Activated naive CD4-positive, alpha-beta T cell treated with anti-CD3 and anti-CD28 coated beads, Interleukin-2, amount 10 ng/mL, durations not matched to agents 7 days and 5 days (primary cell): ENCODE data around the gene PGA5.
A peak's percentile ranks its signal among the peaks of the same experiment; 100 is the strongest.

Experiments used
- CTCF ChIA-PET: fragments of 350-600 bp; sonication (Branson Sonifier 250); formaldehyde crosslinking; loops from one replicate; lab custom pipeline; 2021; ENCODE audit warnings: antibody characterized with exemption; lab: Charles Lee
- DNase-seq: peaks from one replicate; pipeline ENCODE4 v3.0.0-alpha.2; 2020
- H3K27ac Mint-ChIP-seq: one replicate; pipeline ENCODE4 v1.8.0; 2021; ENCODE audit warnings: mild to moderate bottlenecking, moderate library complexity, mixed read lengths
- H3K27me3 Mint-ChIP-seq: one replicate; pipeline ENCODE4 v1.8.0; 2021; ENCODE audit warnings: mild to moderate bottlenecking, mixed read lengths
- H3K36me3 Mint-ChIP-seq: one replicate; pipeline ENCODE4 v1.8.0; 2021; ENCODE audit warnings: mixed read lengths
- H3K4me1 Mint-ChIP-seq: one replicate; pipeline ENCODE4 v1.8.0; 2021; ENCODE audit warnings: mixed read lengths
- H3K4me3 Mint-ChIP-seq: one replicate; pipeline ENCODE4 v1.8.0; 2021; ENCODE audit warnings: mild to moderate bottlenecking, moderate library complexity, mixed read lengths
- H3K9me3 Mint-ChIP-seq: one replicate; pipeline ENCODE4 v1.8.0; 2021; ENCODE audit warnings: mixed read lengths

The PGA5 gene

GRCh38 chr11:61283613-61284012, 42.6 kb downstream of the PGA5 start:
- H3K9me3 Mint-ChIP-seq: no peaks in the 10 kb centered on the region
- no peak for DNase-seq
- H3K27me3 Mint-ChIP-seq: peaks cover 3% of the 10 kb centered on the region
- CTCF ChIA-PET: no interaction called here
- H3K4me3 Mint-ChIP-seq: no peak overlapping the region
- H3K36me3 Mint-ChIP-seq: no peaks in the 10 kb centered on the region
- no peak overlapping the region for H3K27ac Mint-ChIP-seq
- no peaks in the 10 kb centered on the region for H3K4me1 Mint-ChIP-seq

GRCh38 chr11:61287338-61287977, 46.5 kb downstream of the PGA5 start:
- Mint-ChIP-seq H3K9me3 (no peaks in the 10 kb centered on the region), H3K4me3 (no peak overlapping the region), H3K36me3 (no peaks in the 10 kb centered on the region), H3K4me1 (no peaks in the 10 kb centered on the region), H3K27me3 (peaks cover 16% of the 10 kb centered on the region), H3K27ac (no peak overlapping the region)
- CTCF ChIA-PET: interaction anchor here (1.2 kb wide), 1 partner anchor 98 kb away, joined by 4 read pairs; no protein-coding TSS in a partner anchor
- no peak for DNase-seq

- DNase-seq: no peak
- H3K9me3 Mint-ChIP-seq: no peaks in the 10 kb centered on the region
- CTCF ChIA-PET: interaction anchor here (1.0 kb wide), 1 partner anchor 45 kb away, joined by 4 read pairs; no protein-coding TSS in a partner anchor
- H3K27me3 Mint-ChIP-seq: peaks cover 43% of the 10 kb centered on the region
- H3K36me3 Mint-ChIP-seq: no peaks in the 10 kb centered on the region
- no peak overlapping the region for H3K27ac Mint-ChIP-seq
- no peak overlapping the region for H3K4me3 Mint-ChIP-seq
- peaks cover 12% of the 10 kb centered on the region for H3K4me1 Mint-ChIP-seq
Observed at GRCh38 chr11:61290905-61291690, 50.1 kb downstream of the PGA5 start.

GRCh38 chr11:61292356-61292755, 51.4 kb downstream of the PGA5 start:
- CTCF ChIA-PET: interaction anchor here (1.3 to 3.8 kb wide), 2 partner anchors 35 to 38 kb away, joined by 4 to 21 read pairs; no protein-coding TSS in a partner anchor
- Mint-ChIP-seq H3K4me1 (peaks cover 19% of the 10 kb centered on the region), H3K27ac (no peak overlapping the region), H3K4me3 (no peak overlapping the region), H3K36me3 (peaks cover 5% of the 10 kb centered on the region), H3K27me3 (peaks cover 43% of the 10 kb centered on the region), H3K9me3 (no peaks in the 10 kb centered on the region)
- DNase-seq: no peak

GRCh38 chr11:61293867-61294716, 53.1 kb downstream of the PGA5 start:
- Mint-ChIP-seq H3K36me3 (peaks cover 19% of the 10 kb centered on the region), H3K9me3 (no peaks in the 10 kb centered on the region), H3K27me3 (peaks cover 43% of the 10 kb centered on the region), H3K27ac (no peak overlapping the region), H3K4me1 (peaks cover 36% of the 10 kb centered on the region), H3K4me3 (peak overlapping the region; percentile 77)
- peak; percentile 45 for DNase-seq
- CTCF ChIA-PET: interaction anchor here (1.0 to 3.8 kb wide), 9 partner anchors 11 to 92 kb away, joined by 3 to 21 read pairs (median 4); no protein-coding TSS in a partner anchor

GRCh38 chr11:61294717-61295595, 54.0 kb downstream of the PGA5 start, which contains the start of gene VWCE:
Gene VWCE (minus strand): TSS chr11:61295316. CDS start chr11:61295037, 279 bp downstream.
- H3K36me3 Mint-ChIP-seq: peaks cover 26% of the 10 kb centered on the region
- peak within 1 kb of the TSS; percentile 77 for H3K4me3 Mint-ChIP-seq
- peaks cover 37% of the 10 kb centered on the region for H3K4me1 Mint-ChIP-seq
- CTCF ChIA-PET: interaction anchor here (1.0 to 3.8 kb wide), 7 partner anchors 14 to 91 kb away, joined by 3 to 21 read pairs (median 8); no protein-coding TSS in a partner anchor
- no peak within 1 kb of the TSS for H3K27ac Mint-ChIP-seq
- H3K27me3 Mint-ChIP-seq: peaks cover 43% of the 10 kb centered on the region
- peak; percentile 81 for DNase-seq
- H3K9me3 Mint-ChIP-seq: no peaks in the 10 kb centered on the region

GRCh38 chr11:61295596-61295926, 54.6 kb downstream of the PGA5 start:
- H3K9me3 Mint-ChIP-seq: no peaks in the 10 kb centered on the region
- no peak overlapping the region for H3K27ac Mint-ChIP-seq
- H3K4me3 Mint-ChIP-seq: peak overlapping the region; percentile 55
- CTCF ChIA-PET: interaction anchor here (1.1 to 3.8 kb wide), 4 partner anchors 13 to 66 kb away, joined by 3 to 21 read pairs (median 6); partner anchors contain the start of genes CYB561A3 and TMEM138
- no peak for DNase-seq
- peaks cover 30% of the 10 kb centered on the region for H3K36me3 Mint-ChIP-seq
- peaks cover 40% of the 10 kb centered on the region for H3K4me1 Mint-ChIP-seq
- peaks cover 43% of the 10 kb centered on the region for H3K27me3 Mint-ChIP-seq

GRCh38 chr11:61297341-61297740, 56.4 kb downstream of the PGA5 start:
- Mint-ChIP-seq H3K4me1 (peaks cover 40% of the 10 kb centered on the region), H3K27me3 (peaks cover 32% of the 10 kb centered on the region), H3K36me3 (peaks cover 47% of the 10 kb centered on the region), H3K9me3 (no peaks in the 10 kb centered on the region), H3K4me3 (no peak overlapping the region), H3K27ac (peak overlapping the region; percentile 40)
- DNase-seq: no peak
- CTCF ChIA-PET: interaction anchor here (0.9 to 3.1 kb wide), 2 partner anchors 43 to 96 kb away, joined by 5 to 10 read pairs; partner anchors contain the start of gene TMEM216

- CTCF ChIA-PET: interaction anchor here (3.1 kb wide), 1 partner anchor 43 kb away, joined by 10 read pairs; no protein-coding TSS in a partner anchor
- H3K27ac Mint-ChIP-seq: peak overlapping the region; percentile 40
Observed at GRCh38 chr11:61297746-61298145, 56.8 kb downstream of the PGA5 start.

GRCh38 chr11:61298663-61299244, 57.8 kb downstream of the PGA5 start:
- H3K27ac Mint-ChIP-seq: peak overlapping the region; percentile 2
- CTCF ChIA-PET: interaction anchor here (0.6 to 3.1 kb wide), 3 partner anchors 39 to 75 kb away, joined by 4 to 10 read pairs (median 4); no protein-coding TSS in a partner anchor

More at GRCh38 chr11:61297746-61298145, 56.8 kb downstream of the PGA5 start:
- H3K4me3 Mint-ChIP-seq: no peak overlapping the region
- H3K9me3 Mint-ChIP-seq: no peaks in the 10 kb centered on the region
- peaks cover 28% of the 10 kb centered on the region for H3K27me3 Mint-ChIP-seq
- H3K4me1 Mint-ChIP-seq: peaks cover 40% of the 10 kb centered on the region
- H3K36me3 Mint-ChIP-seq: peaks cover 49% of the 10 kb centered on the region
- DNase-seq: no peak

More at GRCh38 chr11:61298663-61299244, 57.8 kb downstream of the PGA5 start:
- Mint-ChIP-seq H3K27me3 (peaks cover 18% of the 10 kb centered on the region), H3K36me3 (peaks cover 55% of the 10 kb centered on the region), H3K9me3 (no peaks in the 10 kb centered on the region), H3K4me3 (no peak overlapping the region), H3K4me1 (peaks cover 34% of the 10 kb centered on the region)
- no peak for DNase-seq
